SU-DHL-6 (cell line): ENCODE measurements around the gene MCRIP2.
A peak's percentile ranks its signal among the peaks of the same experiment; 100 is the strongest.

Experiments used
- H2AFZ ChIP-seq: fragments of 200-600 bp; sonication (generic); 2 replicates; pipeline ENCODE4 v1.6.1; 2014; ENCODE audit warnings: low read depth, mild to moderate bottlenecking, moderate library complexity, mixed read lengths, antibody characterized with exemption, low read length; ENCODE audit not compliant: severe bottlenecking
- H3F3A ChIP-seq: fragments of 200-600 bp; shearing (Covaris generic); 2 replicates; pipeline ENCODE4 v1.6.0; 2016; ENCODE audit warnings: antibody characterized with exemption, mild to moderate bottlenecking; ENCODE audit not compliant: insufficient read depth
- H3K27ac ChIP-seq: fragments of 200-600 bp; sonication (generic); 2 replicates; pipeline ENCODE4 v1.5.1; 2016; ENCODE audit warnings: low read depth, mild to moderate bottlenecking, low read length, moderate library complexity, mixed read lengths
- H3K27me3 ChIP-seq: fragments of 200-600 bp; sonication (generic), shearing (Covaris generic); 2 replicates; pipeline ENCODE4 v1.6.0; 2014; ENCODE audit warnings: mild to moderate bottlenecking, low read length
- H3K36me3 ChIP-seq: fragments of 200-600 bp; sonication (generic); 2 replicates; pipeline ENCODE4 v1.6.1; 2014; ENCODE audit warnings: mild to moderate bottlenecking, low read length, mixed read lengths
- H3K4me2 ChIP-seq: fragments of 300-600, 200-600 bp; shearing (Covaris generic), sonication (generic); 2 replicates; pipeline ENCODE4 v1.6.0; 2014; ENCODE audit warnings: low read length, low read depth, mild to moderate bottlenecking; ENCODE audit not compliant: poor library complexity, severe bottlenecking
- H3K4me3 ChIP-seq: fragments of 200-600 bp; sonication (generic); 2 replicates; pipeline ENCODE4 v1.5.1; 2014; ENCODE audit warnings: antibody characterized with exemption, low read length, mild to moderate bottlenecking, mixed read lengths; ENCODE audit not compliant: insufficient read depth, poor library complexity, severe bottlenecking
- H3K79me2 ChIP-seq: fragments of 200-600 bp; sonication (generic); 2 replicates; pipeline ENCODE4 v1.6.1; 2014; ENCODE audit warnings: mild to moderate bottlenecking, low read length, moderate library complexity; ENCODE audit not compliant: insufficient read depth
- H3K9ac ChIP-seq: fragments of 200-600 bp; sonication (generic); 2 replicates; pipeline ENCODE4 v1.7.0; 2014; ENCODE audit warnings: mild to moderate bottlenecking, low read length
- H3K9me2 ChIP-seq: fragments of 200-600 bp; sonication (generic); replicated peaks from 2 replicates; pipeline ENCODE4 v1.6.1; 2014; ENCODE audit warnings: low read length; ENCODE audit not compliant: insufficient read depth
- H3K9me3 ChIP-seq: fragments of 200-600 bp; sonication (generic); 2 replicates; pipeline ENCODE4 v1.6.1; 2014; ENCODE audit warnings: low read length, mixed read lengths; ENCODE audit not compliant: insufficient read depth
- H4K20me1 ChIP-seq: fragments of 200-600 bp; sonication (generic); 2 replicates; pipeline ENCODE4 v1.6.1; 2014; ENCODE audit warnings: low read depth, mild to moderate bottlenecking, antibody characterized with exemption, low read length, moderate library complexity, mixed read lengths
- CTCF ChIP-seq: fragments of 200-600 bp; sonication (generic); IDR thresholded peaks from one replicate; pipeline ENCODE4 v1.5.1; 2017; ENCODE audit warnings: antibody characterized with exemption, mild to moderate bottlenecking, low read length, moderate library complexity; ENCODE audit not compliant: insufficient read depth, poor library complexity, severe bottlenecking
- EZH2phosphoT487 ChIP-seq: fragments of 200-600 bp; sonication (generic), shearing (Covaris generic); conservative IDR thresholded peaks from 2 replicates; pipeline ENCODE4 v1.6.1; 2018; ENCODE audit warnings: mild to moderate bottlenecking, antibody characterized with exemption, low read length, moderate library complexity, mixed read lengths

MCRIP2 gene

GRCh38 chr16:646679-647172, 5.1 kb downstream of the MCRIP2 start:
- Histone ChIP-seq H3K9me2 (no peaks in the 10 kb centered on the region), H3K4me2 (no peak overlapping the region), H3K9me3 (no peaks in the 10 kb centered on the region), H3K79me2 (peaks cover 18% of the 10 kb centered on the region), H3K27me3 (no peaks in the 10 kb centered on the region), H3K9ac (no peak overlapping the region), H3K4me3 (no peak overlapping the region), H4K20me1 (no peaks in the 10 kb centered on the region), H3K27ac (no peak overlapping the region), H3K36me3 (no peaks in the 10 kb centered on the region), H2AFZ (no peak overlapping the region), H3F3A (peaks cover 18% of the 10 kb centered on the region)
- no peak for TF ChIP-seq EZH2phosphoT487
- no peak for TF ChIP-seq CTCF

- peaks cover 18% of the 10 kb centered on the region for H3F3A ChIP-seq
- peak overlapping the region; percentile 88; the same call in 1 of the 2 replicates for H3K9ac ChIP-seq
- no peaks in the 10 kb centered on the region for H4K20me1 ChIP-seq
- peaks cover 18% of the 10 kb centered on the region for H3K79me2 ChIP-seq
- H3K9me3 ChIP-seq, result no peaks in the 10 kb centered on the region
- H3K27ac ChIP-seq, result no peak overlapping the region; the same call in 1 of the 2 replicates
- TF ChIP-seq CTCF (no peak), EZH2phosphoT487 (no peak)
- no peak overlapping the region for H3K4me3 ChIP-seq
- H3K36me3 ChIP-seq, result no peaks in the 10 kb centered on the region
- peak overlapping the region; percentile 74 for H3K4me2 ChIP-seq
- no peaks in the 10 kb centered on the region for H3K9me2 ChIP-seq
- no peak overlapping the region for H2AFZ ChIP-seq
- no peaks in the 10 kb centered on the region for H3K27me3 ChIP-seq
Observed at GRCh38 chr16:647173-647902, 5.7 kb downstream of the MCRIP2 start.

GRCh38 chr16:648071-648780, 6.6 kb downstream of the MCRIP2 start:
- H3K79me2 ChIP-seq, result peaks cover 9% of the 10 kb centered on the region; the same call in 1 of the 2 replicates
- no peaks in the 10 kb centered on the region for H3K27me3 ChIP-seq
- H3K9me2 ChIP-seq, result no peaks in the 10 kb centered on the region
- H2AFZ ChIP-seq, result no peak overlapping the region
- no peaks in the 10 kb centered on the region for H4K20me1 ChIP-seq
- no peaks in the 10 kb centered on the region for H3K36me3 ChIP-seq
- no peak for TF ChIP-seq EZH2phosphoT487
- peak; percentile 82 for TF ChIP-seq CTCF
- H3K9ac ChIP-seq, result peak overlapping the region; percentile 88
- peaks cover 12% of the 10 kb centered on the region for H3F3A ChIP-seq
- H3K4me2 ChIP-seq, result peak overlapping the region; percentile 74
- peak overlapping the region; percentile 66 for H3K27ac ChIP-seq
- H3K4me3 ChIP-seq, result peak overlapping the region; percentile 68
- no peaks in the 10 kb centered on the region for H3K9me3 ChIP-seq
